A549 (cell line): ENCODE data around the gene TBC1D3E. TPM values are rescaled to one million over a fixed set of nuclear protein-coding genes. Genes with fewer than 3 reads are reported as not detected.
A peak's percentile ranks its signal among the peaks of the same experiment; 100 is the strongest.
"Not testable (repeated sequence)": the region's sequence is repeated elsewhere in the genome, so short reads cannot be mapped to it uniquely, and the experiment has no call there.

ENCODE experiments used
- ATAC-seq, 2 experiments: fragments of 200-7000 bp in 1 of 2; fragments of >200 bp in 1 of 2; cut with Nextera tagmentation in 1 of 2; cut with Tn5 transposase in 1 of 2; 3 replicates each; pipeline versions ENCODE4 v1.8.0 to v1.9.1; 2018 to 2020; ENCODE audit warnings: mild to moderate bottlenecking in 1 of 2, moderate library complexity in 1 of 2
- CTCF ChIA-PET: fragments of 300-600 bp; sonication (Branson Sonifier 250); formaldehyde crosslinking; extraction: SDS; loops from one replicate; lab custom pipeline; 2021; ENCODE audit warnings: antibody characterized with exemption, inconsistent platforms; lab: Yijun Ruan, JAX
- POLR2A ChIA-PET: fragments of 350-600 bp; formaldehyde crosslinking; extraction: SDS; loops from one replicate; lab custom pipeline; 2021; ENCODE audit warnings: antibody characterized with exemption, inconsistent platforms; lab: Yijun Ruan, JAX
- DNase-seq, 2 experiments: peaks; one replicate each; pipeline versions ENCODE4 v3.0.0 to v3.0.0-alpha.2; 2011 to 2016; ENCODE audit warnings: low read depth in 1 of 2, low spot score in 1 of 2
- FAIRE-seq: peaks from 2 replicates; lab custom pipeline; 2011; peaks lifted over from hg19 to GRCh38; lab: Jason Lieb, UNC
- H3K27ac ChIP-seq, 2 experiments: fragments of >200 bp; sonication (Bioruptor Twin); formaldehyde crosslinking; 3 replicates each; pipeline ENCODE4 v1.5.1; 2016 to 2017
- H3K4me1 ChIP-seq: fragments of >200 bp; sonication (Bioruptor Twin); formaldehyde crosslinking; 3 replicates; pipeline ENCODE4 v1.6.1; 2016
- H3K4me2 ChIP-seq: fragments of >200 bp; sonication (Bioruptor Twin); formaldehyde crosslinking; 3 replicates; pipeline ENCODE4 v1.6.1; 2016
- H3K4me3 ChIP-seq: fragments of >200 bp; sonication (Bioruptor Twin); formaldehyde crosslinking; 3 replicates; pipeline ENCODE4 v1.5.1; 2016
- H3K9me3 ChIP-seq: fragments of >200 bp; sonication (Bioruptor Twin); formaldehyde crosslinking; 3 replicates; pipeline ENCODE4 v1.6.1; 2016
- WGBS: methylation state at CpG from one replicate; pipeline ENCODE4 v1.1.6; 2017; ENCODE audit errors: missing lambda C conversion rate; 5-methylcytosine and 5-hydroxymethylcytosine counted together
- polyA minus RNA-seq: library from RNA; depleted of rRNA, polyadenylated mRNA; stranded (reverse); fragments of >200 nt; gene quantifications from 2 replicates; pipeline ENCODE4 v1.2.3, GENCODE V29; 2011; rRNA and poly(A)+ RNA removed
- polyA plus RNA-seq, 4 experiments: library from polyadenylated mRNA; depleted of rRNA in 3 of 4; stranded (reverse); fragments of >200 nt; fragmentation: RNase III in 1 of 4; extraction: RNeasy Plus Mini Kit Qiagen cat#74134 plus additional on column Dnase treatment in 1 of 4; gene quantifications; 2 replicates in 3 of 4; 3 replicates in 1 of 4; pipeline ENCODE4 v1.2.3, GENCODE V29; 2011 to 2017
- small RNA-seq, 6 experiments: library from RNA; depleted of rRNA; stranded (forward); fragments of <200 nt; gene quantifications; one replicate each; pipeline ENCODE3, GENCODE V24; 2012

Gene TBC1D3E
- polyA plus RNA-seq (2011; rRNA removed) = not detected in 2 replicates
- polyA plus RNA-seq (2012; cell fraction: cytosol; rRNA removed) = not detected in 2 replicates
- 0.06 TPM in 1 of 2 replicates, not detected in the other for polyA plus RNA-seq (2012; cell fraction: nucleus; rRNA removed)
- 0.12 TPM in 1 of 3 replicates, not detected in the others for polyA plus RNA-seq (2017; fragmentation: RNase III; extraction: RNeasy Plus Mini Kit Qiagen cat#74134 plus additional on column Dnase treatment)
- not detected in 2 replicates for polyA minus RNA-seq

DNA sequence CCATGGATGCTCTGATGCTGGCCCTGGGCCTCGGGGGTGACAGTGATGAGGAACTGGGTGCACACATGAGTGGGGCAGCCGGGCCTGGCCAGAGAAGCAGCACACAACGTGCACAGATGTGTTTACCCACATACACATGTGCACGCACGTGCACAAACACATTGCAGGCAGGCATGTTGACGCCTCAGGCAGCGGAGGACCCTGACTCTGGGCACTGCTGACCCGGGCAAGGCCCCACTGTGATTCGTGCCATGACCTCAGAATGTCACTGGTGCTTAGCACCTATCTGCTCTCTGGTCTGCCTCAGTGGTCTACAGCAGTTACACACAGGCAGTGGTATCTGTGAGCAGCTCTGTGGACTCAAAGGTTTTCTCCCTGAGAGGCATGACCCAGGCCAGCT, at the start of gene TBC1D3E:
TBC1D3E (plus strand) TSS at position 301 of the 400 bp plus-strand sequence. CDS start 1,545 bp downstream, outside the sequence.
- no CpG with 5 or more reads among the region's 9 CpGs for WGBS
- ATAC-seq, H3K4me1 ChIP-seq, H3K4me3 ChIP-seq, DNase-seq, H3K27ac ChIP-seq, POLR2A ChIA-PET, CTCF ChIA-PET, FAIRE-seq, H3K9me3 ChIP-seq, H3K4me2 ChIP-seq: not testable (repeated sequence)

GRCh38 chr17:38087344-38087743, 40.4 kb upstream of the TBC1D3E start:
- H3K4me3 ChIP-seq, H3K27ac ChIP-seq, POLR2A ChIA-PET, H3K9me3 ChIP-seq, FAIRE-seq, H3K4me1 ChIP-seq, DNase-seq, H3K4me2 ChIP-seq, CTCF ChIA-PET: not testable (repeated sequence)
- WGBS = no CpG with 5 or more reads among the region's 1 CpG
- peak; percentile 99 to 100 for ATAC-seq

DNA sequence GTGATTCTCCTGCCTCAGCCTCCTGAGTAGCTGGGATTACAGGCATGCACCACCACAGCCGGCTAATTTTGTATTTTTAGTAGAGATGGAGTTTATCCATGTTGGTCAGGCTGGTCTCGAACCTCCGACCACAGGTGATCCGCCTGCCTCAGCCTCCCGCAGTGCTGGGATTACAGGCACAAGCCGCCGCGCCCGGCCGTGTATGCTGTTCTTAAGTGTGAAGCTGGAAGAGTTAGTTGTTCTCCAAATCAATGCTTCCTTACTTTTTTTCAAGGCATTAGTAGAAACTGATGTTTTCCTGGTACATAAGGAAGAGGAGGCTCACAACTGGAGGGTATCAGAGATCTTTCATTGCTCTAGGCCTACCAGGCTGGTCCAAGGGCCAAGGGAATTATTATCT, 39.6 kb upstream of the TBC1D3E start:
- H3K4me3 ChIP-seq, DNase-seq, POLR2A ChIA-PET, ATAC-seq, H3K4me2 ChIP-seq, CTCF ChIA-PET, H3K4me1 ChIP-seq, H3K9me3 ChIP-seq, FAIRE-seq: not testable (repeated sequence)
- peak overlapping the region; percentile 53 to 69; a peak in 2 of 6 replicates for H3K27ac ChIP-seq
- WGBS = 80% methylated on average over 1 of the region's 10 CpGs

- POLR2A ChIA-PET, H3K4me3 ChIP-seq, H3K9me3 ChIP-seq, H3K4me1 ChIP-seq, DNase-seq, FAIRE-seq, H3K4me2 ChIP-seq, H3K27ac ChIP-seq, CTCF ChIA-PET: not testable (repeated sequence)
- ATAC-seq = peak; percentile 68 to 79
- WGBS = no CpG with 5 or more reads among the region's 2 CpGs
Observed at GRCh38 chr17:38094059-38094694, 33.6 kb upstream of the TBC1D3E start.

GRCh38 chr17:38099262-38099661, 28.5 kb upstream of the TBC1D3E start:
- H3K4me3 ChIP-seq, POLR2A ChIA-PET, H3K9me3 ChIP-seq, H3K4me1 ChIP-seq, DNase-seq, H3K4me2 ChIP-seq, CTCF ChIA-PET, H3K27ac ChIP-seq, FAIRE-seq: not testable (repeated sequence)
- 0 out of 6 replicates have a peak, but pooled peaks of 1 of the 2 experiments have one; percentile 39 for ATAC-seq
- no CpG with 5 or more reads among the region's 1 CpG for WGBS

- POLR2A ChIA-PET, H3K27ac ChIP-seq, ATAC-seq, H3K4me3 ChIP-seq, DNase-seq, FAIRE-seq, CTCF ChIA-PET, H3K9me3 ChIP-seq, H3K4me2 ChIP-seq, H3K4me1 ChIP-seq: not testable (repeated sequence)
- WGBS = no CpG with 5 or more reads among the region's 1 CpG
Observed at GRCh38 chr17:38119829-38120228, 7.9 kb upstream of the TBC1D3E start.

DNA sequence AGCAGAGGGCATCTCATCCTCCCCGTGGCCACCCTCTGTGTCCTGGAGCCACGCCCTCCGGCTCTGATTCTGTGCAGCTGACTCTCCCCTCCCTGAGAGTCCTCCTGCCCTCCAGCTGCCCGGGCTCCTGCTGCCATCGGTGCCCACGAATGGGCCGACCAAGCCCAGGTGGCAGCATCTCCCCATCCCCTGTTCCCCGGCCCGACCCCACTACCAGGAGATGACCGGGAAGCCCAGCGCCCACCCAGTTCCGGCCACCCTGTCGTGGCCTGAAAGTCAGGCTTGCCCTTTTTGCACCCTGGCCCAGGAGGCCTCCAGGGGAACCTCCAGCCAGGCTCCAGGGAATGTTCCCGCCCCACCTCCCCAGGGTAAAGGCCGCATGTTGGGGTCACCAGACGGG, 7.1 kb downstream of the TBC1D3E start:
- H3K4me1 ChIP-seq, H3K4me3 ChIP-seq, POLR2A ChIA-PET, H3K27ac ChIP-seq, ATAC-seq, H3K4me2 ChIP-seq, DNase-seq, CTCF ChIA-PET, H3K9me3 ChIP-seq, FAIRE-seq: not testable (repeated sequence)
- WGBS = 72% methylated on average over 10 of the region's 16 CpGs

Small RNAs within 50 kb of the gene (small RNA-seq; reads per million reads assigned to genes)
- gene RF00019 = 0 reads per million in 6 experiments
- gene RNA5SP526 = 0 reads per million in 6 experiments

Other genes starting within 250 kb of the TBC1D3E start
- gene TBC1D3K, start 203.5 kb upstream of the TBC1D3E start, polyA plus RNA-seq (2011; rRNA removed) = not detected in 2 replicates
- gene TBC1D3K, start 203.5 kb upstream of the TBC1D3E start, polyA plus RNA-seq (2017; fragmentation: RNase III; extraction: RNeasy Plus Mini Kit Qiagen cat#74134 plus additional on column Dnase treatment) = not detected in 3 replicates
- 9.8 and 11.4 TPM in 2 replicates for gene TBC1D3L, start 138.9 kb upstream of the TBC1D3E start, polyA plus RNA-seq (2011; rRNA removed)
- gene TBC1D3L, start 138.9 kb upstream of the TBC1D3E start, polyA plus RNA-seq (2017; fragmentation: RNase III; extraction: RNeasy Plus Mini Kit Qiagen cat#74134 plus additional on column Dnase treatment) = 12.1 to 15.2 TPM (median 14.0 TPM) in 3 replicates
- 0.10 TPM in 1 of 2 replicates, not detected in the other for gene TBC1D3D, start 124.0 kb upstream of the TBC1D3E start, polyA plus RNA-seq (2011; rRNA removed)
- 0.17 to 0.32 TPM in 2 of 3 replicates, not detected in the other for gene TBC1D3D, start 124.0 kb upstream of the TBC1D3E start, polyA plus RNA-seq (2017; fragmentation: RNase III; extraction: RNeasy Plus Mini Kit Qiagen cat#74134 plus additional on column Dnase treatment)
- not detected in 2 replicates for gene TBC1D3C, start 59.3 kb upstream of the TBC1D3E start, polyA plus RNA-seq (2011; rRNA removed)
- gene TBC1D3C, start 59.3 kb upstream of the TBC1D3E start, polyA plus RNA-seq (2017; fragmentation: RNase III; extraction: RNeasy Plus Mini Kit Qiagen cat#74134 plus additional on column Dnase treatment) = not detected in 3 replicates
- gene TBC1D3, start 64.6 kb downstream of the TBC1D3E start, polyA plus RNA-seq (2011; rRNA removed) = not detected in 2 replicates
- not detected in 3 replicates for gene TBC1D3, start 64.6 kb downstream of the TBC1D3E start, polyA plus RNA-seq (2017; fragmentation: RNase III; extraction: RNeasy Plus Mini Kit Qiagen cat#74134 plus additional on column Dnase treatment)
- 129 and 134 TPM in 2 replicates for gene MRPL45, start 169.2 kb downstream of the TBC1D3E start, polyA plus RNA-seq (2011; rRNA removed)
- 69.6 to 70.6 TPM (median 69.8 TPM) in 3 replicates for gene MRPL45, start 169.2 kb downstream of the TBC1D3E start, polyA plus RNA-seq (2017; fragmentation: RNase III; extraction: RNeasy Plus Mini Kit Qiagen cat#74134 plus additional on column Dnase treatment)
- 0.08 and 0.11 TPM in 2 replicates for gene GPR179, start 216.0 kb downstream of the TBC1D3E start, polyA plus RNA-seq (2011; rRNA removed)
- gene GPR179, start 216.0 kb downstream of the TBC1D3E start, polyA plus RNA-seq (2017; fragmentation: RNase III; extraction: RNeasy Plus Mini Kit Qiagen cat#74134 plus additional on column Dnase treatment) = 0.04 to 0.08 TPM (median 0.05 TPM) in 3 replicates
- 20.6 and 27.7 TPM in 2 replicates for gene SOCS7, start 223.9 kb downstream of the TBC1D3E start, polyA plus RNA-seq (2011; rRNA removed)
- gene SOCS7, start 223.9 kb downstream of the TBC1D3E start, polyA plus RNA-seq (2017; fragmentation: RNase III; extraction: RNeasy Plus Mini Kit Qiagen cat#74134 plus additional on column Dnase treatment) = 12.7 to 14.4 TPM (median 14.0 TPM) in 3 replicates